GM12875 (cell line): ENCODE results near the gene STK10.

ENCODE experiments used
- H3K4me3 ChIP-seq: one replicate; pipeline ENCODE4 v1.5.1; 2011; ENCODE audit warnings: low read depth, low read length, control low read depth
- TF ChIP-seq, protein P1 (sequence below): IDR thresholded peaks from 2 replicates; pipeline ENCODE4 v1.5.1; 2011; ENCODE audit warnings: low read depth, mild to moderate bottlenecking, control low read depth, inconsistent platforms, low read length, moderate library complexity, borderline replicate concordance; ENCODE audit not compliant: insufficient read depth

Gene STK10

DNA sequence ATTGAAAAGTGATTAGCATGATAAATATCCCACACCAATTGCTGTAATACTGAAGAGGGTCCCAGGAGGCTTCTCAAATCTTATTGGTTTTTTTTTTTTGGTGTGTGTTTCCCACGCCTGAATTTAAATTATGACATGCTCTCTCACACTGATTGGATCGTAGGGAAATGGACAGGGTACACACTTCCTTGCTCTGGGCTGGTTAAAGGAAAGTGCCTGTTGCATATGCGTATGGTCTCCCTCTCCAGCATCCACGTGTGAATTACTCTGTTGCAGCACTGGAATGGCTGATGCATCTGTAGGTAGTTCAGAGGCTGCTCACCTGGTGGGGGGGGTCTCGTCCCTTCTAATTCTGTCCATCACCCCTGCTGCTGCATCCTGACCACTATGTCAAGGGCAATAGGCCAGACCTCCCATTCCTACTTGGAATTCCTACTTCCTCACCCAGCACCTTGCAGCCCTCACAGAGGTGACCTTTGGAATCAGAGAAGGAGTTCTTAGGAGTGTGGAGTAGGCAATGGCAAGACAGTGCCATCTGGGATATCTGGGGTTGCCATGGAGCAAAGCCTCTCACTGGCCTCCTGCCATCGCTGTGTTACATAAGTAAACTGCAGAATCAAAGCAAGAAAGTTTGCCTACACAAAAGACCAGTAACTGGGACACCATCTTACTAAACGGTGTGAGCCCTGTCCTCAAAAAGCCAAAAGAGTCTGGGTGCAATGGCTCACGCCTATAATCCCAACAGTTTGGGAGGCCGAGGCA lies 110.2 kb downstream of the STK10 start:
- no peak overlapping the region for H3K4me3 ChIP-seq
- TF ChIP-seq, protein P1, sequence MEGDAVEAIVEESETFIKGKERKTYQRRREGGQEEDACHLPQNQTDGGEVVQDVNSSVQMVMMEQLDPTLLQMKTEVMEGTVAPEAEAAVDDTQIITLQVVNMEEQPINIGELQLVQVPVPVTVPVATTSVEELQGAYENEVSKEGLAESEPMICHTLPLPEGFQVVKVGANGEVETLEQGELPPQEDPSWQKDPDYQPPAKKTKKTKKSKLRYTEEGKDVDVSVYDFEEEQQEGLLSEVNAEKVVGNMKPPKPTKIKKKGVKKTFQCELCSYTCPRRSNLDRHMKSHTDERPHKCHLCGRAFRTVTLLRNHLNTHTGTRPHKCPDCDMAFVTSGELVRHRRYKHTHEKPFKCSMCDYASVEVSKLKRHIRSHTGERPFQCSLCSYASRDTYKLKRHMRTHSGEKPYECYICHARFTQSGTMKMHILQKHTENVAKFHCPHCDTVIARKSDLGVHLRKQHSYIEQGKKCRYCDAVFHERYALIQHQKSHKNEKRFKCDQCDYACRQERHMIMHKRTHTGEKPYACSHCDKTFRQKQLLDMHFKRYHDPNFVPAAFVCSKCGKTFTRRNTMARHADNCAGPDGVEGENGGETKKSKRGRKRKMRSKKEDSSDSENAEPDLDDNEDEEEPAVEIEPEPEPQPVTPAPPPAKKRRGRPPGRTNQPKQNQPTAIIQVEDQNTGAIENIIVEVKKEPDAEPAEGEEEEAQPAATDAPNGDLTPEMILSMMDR, result no peak

DNA sequence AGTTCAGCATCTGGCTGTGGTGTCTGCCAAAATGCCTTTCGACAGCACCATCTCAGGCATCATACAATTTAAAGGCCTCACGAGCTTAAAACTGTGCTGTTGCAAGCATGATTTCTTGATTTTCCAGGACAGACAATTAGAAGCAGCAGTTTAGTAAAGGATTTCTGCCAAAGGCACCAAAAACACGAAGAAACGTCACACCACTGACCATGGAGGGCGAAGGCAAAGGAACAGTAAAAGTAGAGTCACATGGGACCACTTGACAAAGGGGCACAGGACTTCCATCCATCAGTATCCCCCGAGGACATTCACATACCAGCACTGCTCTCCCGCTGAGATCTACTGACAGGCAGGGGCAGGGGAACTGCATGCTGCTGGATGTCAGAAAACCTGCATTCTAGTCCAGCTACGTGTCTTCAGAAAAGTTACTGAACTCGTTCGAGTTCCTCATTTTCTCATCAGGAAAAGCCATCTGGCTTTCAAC lies 111.2 kb downstream of the STK10 start:
- TF ChIP-seq, protein P1, result no peak

DNA sequence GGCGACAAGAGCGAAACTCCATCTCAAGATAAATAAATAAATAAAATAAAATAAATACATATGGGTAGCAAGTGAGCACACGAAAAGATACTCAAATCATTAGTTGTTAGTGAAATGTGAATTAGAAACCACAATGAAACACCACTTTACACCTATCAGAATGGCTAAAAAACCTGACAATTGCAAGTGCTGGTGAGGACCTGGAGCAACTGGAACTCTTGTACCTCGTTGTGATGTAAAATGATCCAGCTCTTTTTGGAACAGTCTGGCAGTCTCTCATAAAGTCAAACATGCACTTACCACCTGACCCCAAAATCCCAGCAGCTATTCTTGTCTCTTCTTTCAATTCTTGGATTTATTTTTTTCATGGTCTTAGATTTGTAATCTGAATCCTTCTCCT lies 112.4 kb downstream of the STK10 start:
- no peak overlapping the region for H3K4me3 ChIP-seq
- TF ChIP-seq, protein P1, result no peak

More for the DNA sequence above, 111.2 kb downstream of the STK10 start:
- no peak overlapping the region for H3K4me3 ChIP-seq

DNA sequence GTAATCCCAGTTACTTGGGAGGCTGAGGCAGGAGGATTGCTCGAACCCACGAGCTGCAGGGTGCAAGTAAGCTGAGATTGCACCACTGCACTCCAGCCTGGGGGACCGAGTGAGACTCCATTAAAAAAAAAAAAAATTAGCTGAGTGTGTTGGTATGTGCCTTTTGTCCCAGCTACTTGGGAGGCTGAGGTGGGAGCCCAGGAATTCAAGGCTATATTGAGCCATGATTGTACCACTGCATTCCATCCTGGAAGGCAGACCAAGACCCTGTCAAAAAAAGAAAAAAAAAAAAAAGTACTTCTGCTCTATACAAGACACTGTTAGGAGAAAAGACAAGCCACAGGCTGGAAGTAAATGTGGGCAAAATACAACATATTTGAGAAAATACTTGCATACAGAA lies 113.1 kb downstream of the STK10 start:
- H3K4me3 ChIP-seq, result no peak overlapping the region
- TF ChIP-seq, protein P1, result no peak

DNA sequence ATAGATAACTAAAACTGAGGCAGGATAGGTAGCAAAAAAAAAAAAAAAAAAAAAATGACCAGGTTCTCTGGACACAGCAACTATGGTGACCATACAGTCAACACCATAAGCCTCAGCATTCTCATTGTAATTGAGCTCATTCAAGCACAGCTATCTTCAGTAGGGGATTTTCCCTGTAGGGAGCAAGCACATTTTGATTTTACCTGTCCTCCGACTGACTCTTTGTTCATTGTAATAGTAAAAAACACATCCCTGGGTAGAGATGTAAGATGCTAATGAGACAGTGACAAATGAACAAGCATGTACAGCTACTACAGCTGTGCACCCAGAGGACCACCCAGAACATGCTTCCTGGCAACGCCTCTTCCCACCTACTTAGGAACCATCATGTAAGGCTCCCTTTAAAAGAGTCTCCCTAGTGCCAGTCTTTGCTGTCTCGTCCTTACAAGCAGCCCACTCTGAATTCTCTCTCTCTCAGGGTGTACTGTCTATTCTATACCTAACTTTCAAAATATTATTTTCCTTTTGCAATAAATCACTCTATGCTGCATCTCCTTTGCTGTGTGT lies 116.6 kb downstream of the STK10 start:
- TF ChIP-seq, protein P1, result no peak
- H3K4me3 ChIP-seq, result no peak overlapping the region

DNA sequence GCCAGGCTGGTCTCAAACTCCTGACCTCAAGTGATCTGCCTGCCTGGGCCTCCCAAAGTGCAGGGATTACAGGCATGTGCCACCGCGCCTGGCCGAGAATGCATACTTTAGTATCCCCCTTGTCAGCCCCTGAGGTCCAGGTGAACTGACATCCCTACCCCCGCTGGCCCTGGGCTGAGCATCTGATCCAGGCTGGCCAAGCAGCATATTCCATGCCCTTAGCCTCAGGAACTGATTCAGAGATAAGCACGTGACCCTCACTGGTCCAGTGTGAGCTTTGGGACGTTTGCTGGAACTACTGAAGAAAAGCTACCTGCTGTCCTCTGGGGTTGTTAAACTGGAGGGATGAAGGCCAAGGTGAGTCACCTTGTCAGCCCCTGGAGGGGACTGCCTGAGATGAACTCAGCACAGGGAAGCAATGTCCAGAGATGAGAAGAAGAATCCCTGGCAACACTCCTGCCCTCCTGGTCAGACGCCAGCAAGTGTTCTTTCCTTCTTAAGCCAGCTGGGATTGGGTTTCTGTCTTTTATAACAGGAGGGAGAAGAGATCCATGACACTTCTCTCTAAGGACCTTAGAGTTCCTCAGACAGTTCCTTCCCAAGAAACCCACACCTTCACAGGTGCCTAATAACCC lies 122.5 kb downstream of the STK10 start:
- H3K4me3 ChIP-seq, result no peak overlapping the region
- TF ChIP-seq, protein P1, result no peak
